Fibroblast of lung (primary cell): ENCODE measurements around the gene ZBTB2.
"Not testable (repeated sequence)": the region's sequence is repeated elsewhere in the genome, so short reads cannot be mapped to it uniquely, and the experiment has no call there.

Experiments
- CTCF ChIP-seq, 2 donors: IDR thresholded peaks in 1 of 2; conservative IDR thresholded peaks in 1 of 2; 1 replicate in 1 of 2; 2 replicates in 1 of 2; pipeline ENCODE4 v1.5.1; 2011 to 2012; ENCODE audit warnings: low read length in 2 of 2, control low read depth in 1 of 2, inconsistent platforms in 1 of 2, low read depth in 1 of 2, mild to moderate bottlenecking in 1 of 2
- EZH2 ChIP-seq: IDR thresholded peaks from 2 replicates; pipeline ENCODE4 v1.5.1; 2012; ENCODE audit warnings: low read length, control low read depth, mild to moderate bottlenecking; ENCODE audit errors: missing control alignments

GRCh38 chr6:151356983-151357382, 34.4 kb downstream of the ZBTB2 start:
- TF ChIP-seq CTCF (conservative IDR thresholded peaks at IDR 0.05 in 1 of 2, IDR thresholded peaks at IDR 0.05 in 1 of 2; ENCODE audit: low read depth in 1 of 2, low read length in 2 of 2); EZH2: not testable (repeated sequence)
